GM21723 (cell line): ENCODE measurements around the gene PPP6R3.

Source experiments
- ATAC-seq: cut with Tn5 transposase; IDR thresholded peaks from one replicate; pipeline ENCODE4 v1.9.1; 2021; ENCODE audit warnings: mild to moderate bottlenecking, moderate library complexity; ENCODE audit not compliant: unreplicated experiment

Gene PPP6R3

GRCh38 chr11:68549789-68550484, 89.4 kb downstream of the PPP6R3 start:
- ATAC-seq = no peak

GRCh38 chr11:68550485-68550817, 89.9 kb downstream of the PPP6R3 start:
- ATAC-seq = no peak

- ATAC-seq = no peak
Measured at GRCh38 chr11:68551223-68551622, 90.7 kb downstream of the PPP6R3 start.

- ATAC-seq = no peak
Measured at GRCh38 chr11:68551777-68552176, 91.2 kb downstream of the PPP6R3 start.

- ATAC-seq = no peak
Measured at GRCh38 chr11:68552542-68552941, 92.0 kb downstream of the PPP6R3 start.

- no peak for ATAC-seq
Measured at GRCh38 chr11:68560216-68560615, 99.7 kb downstream of the PPP6R3 start.

- ATAC-seq = no peak
Measured at GRCh38 chr11:68563454-68563853, 102.9 kb downstream of the PPP6R3 start.

- no peak for ATAC-seq
Measured at GRCh38 chr11:68564261-68564660, 103.7 kb downstream of the PPP6R3 start.

GRCh38 chr11:68565768-68566167, 105.2 kb downstream of the PPP6R3 start:
- ATAC-seq = no peak

GRCh38 chr11:68567553-68567952, 107.0 kb downstream of the PPP6R3 start:
- no peak for ATAC-seq

GRCh38 chr11:68569357-68569756, 108.8 kb downstream of the PPP6R3 start:
- ATAC-seq = no peak

- no peak for ATAC-seq
Measured at GRCh38 chr11:68570691-68571090, 110.1 kb downstream of the PPP6R3 start.

- ATAC-seq = no peak
Measured at GRCh38 chr11:68574308-68574707, 113.8 kb downstream of the PPP6R3 start.

GRCh38 chr11:68575025-68575665, 114.6 kb downstream of the PPP6R3 start:
- ATAC-seq = no peak

GRCh38 chr11:68579455-68579854, 118.9 kb downstream of the PPP6R3 start:
- ATAC-seq = no peak

GRCh38 chr11:68581439-68581838, 120.9 kb downstream of the PPP6R3 start:
- no peak for ATAC-seq

GRCh38 chr11:68581901-68582300, 121.3 kb downstream of the PPP6R3 start:
- no peak for ATAC-seq

GRCh38 chr11:68582416-68583040, 122.0 kb downstream of the PPP6R3 start:
- no peak for ATAC-seq

GRCh38 chr11:68583041-68583446, 122.5 kb downstream of the PPP6R3 start:
- ATAC-seq = no peak

- no peak for ATAC-seq
Measured at GRCh38 chr11:68584097-68584496, 123.5 kb downstream of the PPP6R3 start.

GRCh38 chr11:68584991-68585524, 124.5 kb downstream of the PPP6R3 start:
- no peak for ATAC-seq
